Memory B cell (primary cell): Measurements from ENCODE around the gene PLPPR3.

Source experiments
- ATAC-seq: fragments of 150-1000 bp; cut with Tn5 transposase; 2 replicates; pipeline ENCODE4 v1.10.0; 2021; ENCODE audit warnings: low read depth, mild to moderate bottlenecking, moderate library complexity
- DNase-seq, 2 donors: peaks; one replicate each; pipeline ENCODE4 v3.0.0; 2022; ENCODE audit warnings: low spot score in 2 of 2
- H3K27ac Mint-ChIP-seq: one replicate; pipeline ENCODE4 v1.8.0; 2022; ENCODE audit warnings: mild to moderate bottlenecking, moderate library complexity, mixed read lengths
- H3K27me3 Mint-ChIP-seq: one replicate; pipeline ENCODE4 v1.8.0; 2022; ENCODE audit warnings: mixed read lengths
- H3K36me3 Mint-ChIP-seq: one replicate; pipeline ENCODE4 v1.8.0; 2022; ENCODE audit warnings: mild to moderate bottlenecking, mixed read lengths
- H3K4me1 Mint-ChIP-seq: one replicate; pipeline ENCODE4 v1.8.0; 2022; ENCODE audit warnings: mixed read lengths
- H3K4me3 Mint-ChIP-seq: one replicate; pipeline ENCODE4 v1.8.0; 2022; ENCODE audit warnings: mild to moderate bottlenecking, moderate library complexity, mixed read lengths
- H3K9me3 Mint-ChIP-seq: one replicate; pipeline ENCODE4 v1.8.0; 2022; ENCODE audit warnings: mixed read lengths

PLPPR3 gene

GRCh38 chr19:821825-822503 is at the start of gene PLPPR3:
Gene PLPPR3 (minus strand): TSS chr19:821955. CDS start chr19:821559, 396 bp downstream.
- Mint-ChIP-seq H3K9me3 (no peaks in the 10 kb centered on the region), H3K27me3 (peaks cover 11% of the 10 kb centered on the region), H3K36me3 (peaks cover under 1% of the 10 kb centered on the region), H3K27ac (no peak within 1 kb of the TSS), H3K4me3 (no peak within 1 kb of the TSS), H3K4me1 (no peaks in the 10 kb centered on the region)
- ATAC-seq (no peak), DNase-seq (no peak)

- no peak for ATAC-seq
- no peak for DNase-seq
- peaks cover 15% of the 10 kb centered on the region for H3K4me1 Mint-ChIP-seq
- H3K4me3 Mint-ChIP-seq = no peak overlapping the region
- peaks cover 16% of the 10 kb centered on the region for H3K36me3 Mint-ChIP-seq
- H3K27ac Mint-ChIP-seq = peak overlapping the region; percentile 90
- no peaks in the 10 kb centered on the region for H3K27me3 Mint-ChIP-seq
- H3K9me3 Mint-ChIP-seq = no peaks in the 10 kb centered on the region
Observed at GRCh38 chr19:870963-871401, 49.2 kb upstream of the PLPPR3 start.

GRCh38 chr19:870314-870713 is 48.6 kb upstream of the PLPPR3 start:
- Mint-ChIP-seq H3K27me3 (no peaks in the 10 kb centered on the region), H3K27ac (peak overlapping the region; percentile 76), H3K4me3 (peak overlapping the region; percentile 45), H3K4me1 (peaks cover 13% of the 10 kb centered on the region), H3K9me3 (no peaks in the 10 kb centered on the region), H3K36me3 (peaks cover 16% of the 10 kb centered on the region)
- ATAC-seq = no peak
- DNase-seq = no peak

- Mint-ChIP-seq H3K27me3 (no peaks in the 10 kb centered on the region), H3K4me1 (peaks cover 16% of the 10 kb centered on the region), H3K9me3 (no peaks in the 10 kb centered on the region), H3K4me3 (no peak overlapping the region), H3K27ac (peak overlapping the region; percentile 76), H3K36me3 (peaks cover 16% of the 10 kb centered on the region)
- no peak for DNase-seq
- ATAC-seq = no peak
Observed at GRCh38 chr19:869245-870177, 47.8 kb upstream of the PLPPR3 start.

GRCh38 chr19:868458-869244 is 46.9 kb upstream of the PLPPR3 start:
- H3K4me3 Mint-ChIP-seq = no peak overlapping the region
- no peak overlapping the region for H3K27ac Mint-ChIP-seq
- DNase-seq (no peak), ATAC-seq (no peak)
- H3K9me3 Mint-ChIP-seq = no peaks in the 10 kb centered on the region
- H3K36me3 Mint-ChIP-seq = peaks cover 16% of the 10 kb centered on the region
- peaks cover 16% of the 10 kb centered on the region for H3K4me1 Mint-ChIP-seq
- no peaks in the 10 kb centered on the region for H3K27me3 Mint-ChIP-seq

GRCh38 chr19:867855-868457 is 46.2 kb upstream of the PLPPR3 start:
- Mint-ChIP-seq H3K9me3 (no peaks in the 10 kb centered on the region), H3K4me1 (peaks cover 16% of the 10 kb centered on the region), H3K4me3 (no peak overlapping the region), H3K36me3 (peaks cover 16% of the 10 kb centered on the region), H3K27ac (no peak overlapping the region), H3K27me3 (no peaks in the 10 kb centered on the region)
- no peak for DNase-seq
- no peak for ATAC-seq

GRCh38 chr19:867301-867793 is 45.6 kb upstream of the PLPPR3 start:
- peaks cover 17% of the 10 kb centered on the region for H3K4me1 Mint-ChIP-seq
- ATAC-seq (no peak), DNase-seq (no peak)
- peaks cover 16% of the 10 kb centered on the region for H3K36me3 Mint-ChIP-seq
- no peak overlapping the region for H3K27ac Mint-ChIP-seq
- no peaks in the 10 kb centered on the region for H3K9me3 Mint-ChIP-seq
- peaks cover 4% of the 10 kb centered on the region for H3K27me3 Mint-ChIP-seq
- H3K4me3 Mint-ChIP-seq = no peak overlapping the region

- no peaks in the 10 kb centered on the region for H3K9me3 Mint-ChIP-seq
- H3K27ac Mint-ChIP-seq = no peak overlapping the region
- H3K4me3 Mint-ChIP-seq = no peak overlapping the region
- ATAC-seq (no peak), DNase-seq (no peak)
- peaks cover 16% of the 10 kb centered on the region for H3K36me3 Mint-ChIP-seq
- H3K27me3 Mint-ChIP-seq = peaks cover 4% of the 10 kb centered on the region
- H3K4me1 Mint-ChIP-seq = peaks cover 14% of the 10 kb centered on the region
Observed at GRCh38 chr19:866769-867300, 45.1 kb upstream of the PLPPR3 start.

GRCh38 chr19:863315-863620 is 41.5 kb upstream of the PLPPR3 start:
- Mint-ChIP-seq H3K4me3 (peak overlapping the region; percentile 55), H3K27me3 (peaks cover 4% of the 10 kb centered on the region), H3K27ac (peak overlapping the region; percentile 67), H3K9me3 (no peaks in the 10 kb centered on the region), H3K36me3 (peaks cover 5% of the 10 kb centered on the region), H3K4me1 (peaks cover 9% of the 10 kb centered on the region)
- ATAC-seq (no peak), DNase-seq (no peak)

GRCh38 chr19:862581-863314 is 41.0 kb upstream of the PLPPR3 start:
- Mint-ChIP-seq H3K4me1 (peaks cover 9% of the 10 kb centered on the region), H3K4me3 (peak overlapping the region; percentile 69), H3K36me3 (peaks cover 5% of the 10 kb centered on the region), H3K27ac (peak overlapping the region; percentile 67), H3K9me3 (no peaks in the 10 kb centered on the region), H3K27me3 (peaks cover 4% of the 10 kb centered on the region)
- peak; percentile 48 for ATAC-seq
- DNase-seq = peak; percentile 77 to 83

- DNase-seq = peak in 1 of 2 donors; percentile 39
- ATAC-seq = peak; percentile 10
- Mint-ChIP-seq H3K27ac (peak overlapping the region; percentile 67), H3K9me3 (no peaks in the 10 kb centered on the region), H3K36me3 (no peaks in the 10 kb centered on the region), H3K4me3 (peak overlapping the region; percentile 69), H3K4me1 (peaks cover 10% of the 10 kb centered on the region), H3K27me3 (peaks cover 4% of the 10 kb centered on the region)
Observed at GRCh38 chr19:861756-862580, 40.2 kb upstream of the PLPPR3 start.

- peak overlapping the region; percentile 75 for H3K27ac Mint-ChIP-seq
Observed at GRCh38 chr19:861141-861755, 39.5 kb upstream of the PLPPR3 start.

More at GRCh38 chr19:861141-861755, 39.5 kb upstream of the PLPPR3 start:
- H3K4me1 Mint-ChIP-seq = peaks cover 11% of the 10 kb centered on the region
- no peak for DNase-seq
- H3K4me3 Mint-ChIP-seq = no peak overlapping the region
- H3K9me3 Mint-ChIP-seq = no peaks in the 10 kb centered on the region
- peaks cover 4% of the 10 kb centered on the region for H3K27me3 Mint-ChIP-seq
- ATAC-seq = no peak
- H3K36me3 Mint-ChIP-seq = no peaks in the 10 kb centered on the region
